ENCODE measurements around the gene SYNC. TPM values are rescaled to one million over a fixed set of nuclear protein-coding genes. Genes with fewer than 3 reads are reported as not detected.

SYNC gene
- total RNA-seq, 1 experiment from 2014 or later: 6.6 TPM

- no peaks in the 10 kb centered on the region for H4K20me1 ChIP-seq (ENCODE audit: low read length)
These were observed 65.5 kb downstream of the SYNC start for GRCh38 chr1:32636914-32637645.

GRCh38 chr1:32635508-32636277 lies 66.9 kb downstream of the SYNC start:
- DNase-seq: no peak
- peaks cover 44% of the 10 kb centered on the region for H3K79me2 ChIP-seq (ENCODE audit: low read length)
- BruUV-seq (replicated peaks): no TSS peak
- no peaks in the 10 kb centered on the region for H4K20me1 ChIP-seq (ENCODE audit: low read length)
- H3K9me3 ChIP-seq (ENCODE audit: low read length): no peaks in the 10 kb centered on the region
- ATAC-seq: no peak
- no peak overlapping the region for H2AFZ ChIP-seq (ENCODE audit: low read length)
- H3K27ac ChIP-seq (ENCODE audit: low read length): no peak overlapping the region
- no peaks in the 10 kb centered on the region for H3K9me2 ChIP-seq (replicated peaks; ENCODE audit: low read length)
- peaks cover 7% of the 10 kb centered on the region; the same call in 1 of the 2 replicates for H3K36me3 ChIP-seq (ENCODE audit: low read depth, low read length)
- H3K4me3 ChIP-seq (ENCODE audit: low read length): no peak overlapping the region
- TF ChIP-seq EZH2phosphoT487 (IDR thresholded peaks at IDR 0.05; ENCODE audit: borderline replicate concordance, low read length) (no peak), EZH2 (IDR thresholded peaks at IDR 0.05; ENCODE audit: low read length, unreplicated experiment) (no peak), CTCF (conservative IDR thresholded peaks at IDR 0.05; ENCODE audit: low read depth, low read length) (no peak)
- H3K27me3 ChIP-seq (ENCODE audit: low read length): no peaks in the 10 kb centered on the region
- intact Hi-C loops (cut with micrococcal nuclease): no loop called here
- H3K9ac ChIP-seq (ENCODE audit: low read length): no peak overlapping the region
- H3K4me2 ChIP-seq (ENCODE audit: low read length): no peak overlapping the region
- H3K4me1 ChIP-seq (ENCODE audit: insufficient read depth, low read length): peaks cover 12% of the 10 kb centered on the region; the same call in 1 of the 2 replicates
- ChIA-PET CTCF (no interaction called here), POLR2A (ENCODE audit: unreplicated experiment) (no interaction called here)
- H3F3A ChIP-seq (ENCODE audit: low read length, unreplicated experiment): no peaks in the 10 kb centered on the region

More at GRCh38 chr1:32636914-32637645, 65.5 kb downstream of the SYNC start:
- peak; percentile 46 for ATAC-seq
- POLR2A ChIA-PET (ENCODE audit: unreplicated experiment): no interaction called here
- H3F3A ChIP-seq (ENCODE audit: low read length, unreplicated experiment): no peaks in the 10 kb centered on the region
- no peaks in the 10 kb centered on the region for H3K9me3 ChIP-seq (ENCODE audit: low read length)
- no peaks in the 10 kb centered on the region for H3K9me2 ChIP-seq (replicated peaks; ENCODE audit: low read length)
- peaks cover 48% of the 10 kb centered on the region for H3K79me2 ChIP-seq (ENCODE audit: low read length)
- no peak overlapping the region for H3K4me2 ChIP-seq (ENCODE audit: low read length)
- CTCF ChIA-PET: interaction anchor here (0.7 kb wide), 1 partner anchor 236 kb away, joined by 3 read pairs; no protein-coding TSS in a partner anchor
- H3K27ac ChIP-seq (ENCODE audit: low read length): peak overlapping the region; percentile 72
- no peak overlapping the region for H2AFZ ChIP-seq (ENCODE audit: low read length)
- BruUV-seq (replicated peaks): no TSS peak
- peaks cover 12% of the 10 kb centered on the region; the same call in 1 of the 2 replicates for H3K4me1 ChIP-seq (ENCODE audit: insufficient read depth, low read length)
- peaks cover 7% of the 10 kb centered on the region; the same call in 1 of the 2 replicates for H3K36me3 ChIP-seq (ENCODE audit: low read depth, low read length)
- H3K27me3 ChIP-seq (ENCODE audit: low read length): no peaks in the 10 kb centered on the region
- H3K9ac ChIP-seq (ENCODE audit: low read length): peak overlapping the region; percentile 31; the same call in 1 of the 2 replicates
- TF ChIP-seq EZH2phosphoT487 (IDR thresholded peaks at IDR 0.05; ENCODE audit: borderline replicate concordance, low read length): no peak
- no peak for TF ChIP-seq CTCF (conservative IDR thresholded peaks at IDR 0.05; ENCODE audit: low read depth, low read length)
- TF ChIP-seq EZH2 (IDR thresholded peaks at IDR 0.05; ENCODE audit: low read length, unreplicated experiment): no peak
- intact Hi-C loops (cut with micrococcal nuclease): no loop called here
- peak; percentile 50 for DNase-seq
- H3K4me3 ChIP-seq (ENCODE audit: low read length): no peak overlapping the region

Data from PC-3 (cell line).